ENCODE data around the gene SLC6A19.

DNA sequence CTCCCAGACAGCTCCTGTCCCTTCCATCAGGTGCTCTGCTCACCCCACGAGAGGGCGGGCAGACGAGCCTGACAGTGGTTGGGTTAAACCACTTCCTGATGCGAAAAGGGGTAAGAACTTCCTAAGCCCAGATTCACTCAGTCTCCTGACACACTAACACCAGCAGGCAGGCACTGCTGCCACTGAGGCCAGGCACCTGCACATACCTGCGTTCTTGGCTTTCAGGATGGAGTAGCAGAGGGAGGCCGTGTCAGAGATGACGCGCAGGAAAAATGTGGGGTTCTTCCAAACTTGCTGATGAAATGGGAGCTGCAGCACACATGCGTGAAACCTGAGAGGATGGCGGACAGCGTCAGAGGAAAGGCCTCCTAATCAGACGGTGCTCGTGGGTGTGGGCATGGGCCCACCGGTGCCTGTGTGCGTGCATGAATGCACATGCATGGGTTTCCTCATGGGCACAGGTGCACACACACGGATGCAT, 53.7 kb downstream of the SLC6A19 start:
- TF ChIP-seq, protein P1, sequence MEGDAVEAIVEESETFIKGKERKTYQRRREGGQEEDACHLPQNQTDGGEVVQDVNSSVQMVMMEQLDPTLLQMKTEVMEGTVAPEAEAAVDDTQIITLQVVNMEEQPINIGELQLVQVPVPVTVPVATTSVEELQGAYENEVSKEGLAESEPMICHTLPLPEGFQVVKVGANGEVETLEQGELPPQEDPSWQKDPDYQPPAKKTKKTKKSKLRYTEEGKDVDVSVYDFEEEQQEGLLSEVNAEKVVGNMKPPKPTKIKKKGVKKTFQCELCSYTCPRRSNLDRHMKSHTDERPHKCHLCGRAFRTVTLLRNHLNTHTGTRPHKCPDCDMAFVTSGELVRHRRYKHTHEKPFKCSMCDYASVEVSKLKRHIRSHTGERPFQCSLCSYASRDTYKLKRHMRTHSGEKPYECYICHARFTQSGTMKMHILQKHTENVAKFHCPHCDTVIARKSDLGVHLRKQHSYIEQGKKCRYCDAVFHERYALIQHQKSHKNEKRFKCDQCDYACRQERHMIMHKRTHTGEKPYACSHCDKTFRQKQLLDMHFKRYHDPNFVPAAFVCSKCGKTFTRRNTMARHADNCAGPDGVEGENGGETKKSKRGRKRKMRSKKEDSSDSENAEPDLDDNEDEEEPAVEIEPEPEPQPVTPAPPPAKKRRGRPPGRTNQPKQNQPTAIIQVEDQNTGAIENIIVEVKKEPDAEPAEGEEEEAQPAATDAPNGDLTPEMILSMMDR (conservative IDR thresholded peaks at IDR 0.05; ENCODE audit: low read depth, low read length), result no peak
- no peak for TF ChIP-seq MXI1 (IDR thresholded peaks at IDR 0.05; ENCODE audit: borderline replicate concordance, low read depth, low read length)
- TF ChIP-seq RFX5 (IDR thresholded peaks at IDR 0.05; ENCODE audit: low read depth, low read length), result no peak
- TF ChIP-seq CHD1 (IDR thresholded peaks at IDR 0.05; ENCODE audit: low read depth, low read length), result no peak

Measured in IMR-90 (cell line).